Right lobe of liver (tissue), 6 donors: ENCODE results near the gene SRGN. TPM values are rescaled to one million over a fixed set of nuclear protein-coding genes. Genes with fewer than 3 reads are reported as not detected.
"Not testable (repeated sequence)": the region's sequence is repeated elsewhere in the genome, so short reads cannot be mapped to it uniquely, and the experiment has no call there.

Source experiments
- ATAC-seq, 4 donors: fragments of 200-7000 bp; cut with Tn5 transposase; one replicate each; pipeline ENCODE4 v1.9.1; 2020; ENCODE audit warnings: mild to moderate bottlenecking in 4 of 4, moderate library complexity in 4 of 4
- DNase-seq, 3 donors: peaks; one replicate each; pipeline ENCODE4 v3.0.0-alpha.2; 2020
- H3K27ac ChIP-seq, 3 donors: fragments of 200-600 bp; one replicate each; pipeline ENCODE4 v1.8.0; 2022
- H3K27me3 ChIP-seq, 2 donors: fragments of 200-600 bp; one replicate each; pipeline ENCODE4 v1.8.0; 2022
- H3K36me3 ChIP-seq, 4 donors: fragments of 200-600 bp; sonication (generic) in 1 of 4; one replicate each; pipeline versions ENCODE4 v1.5.1 to v1.8.0; 2017 to 2022; ENCODE audit warnings: control low read depth in 1 of 4
- H3K4me1 ChIP-seq, 4 donors: fragments of 200-600 bp; sonication (generic) in 1 of 4; one replicate each; pipeline versions ENCODE4 v1.5.1 to v1.8.0; 2017 to 2022; ENCODE audit warnings: control low read depth in 1 of 4
- H3K4me3 ChIP-seq, 3 donors: fragments of 200-600 bp; one replicate each; pipeline ENCODE4 v1.8.0; 2022
- H3K9me3 ChIP-seq, 4 donors: fragments of 200-600 bp; sonication (generic) in 1 of 4; one replicate each; pipeline versions ENCODE4 v1.5.1 to v1.8.0; 2017 to 2022; ENCODE audit warnings: control low read depth in 1 of 4
- POLR2A ChIP-seq: fragments of 450-650 bp; IDR thresholded peaks from one replicate; pipeline ENCODE4 v1.6.1; 2017; ENCODE audit warnings: antibody characterized with exemption, mild to moderate bottlenecking
- WGBS: methylation state at CpG from one replicate; pipeline ENCODE4 v1.1.6; 2018; ENCODE audit warnings: low coverage, low lambda C conversion rate; ENCODE audit not compliant: insufficient coverage; ENCODE audit errors: missing lambda C conversion rate; 5-methylcytosine and 5-hydroxymethylcytosine counted together
- intact Hi-C, 2 donors: fragments of 100-400 bp; cut with DNase I; formaldehyde crosslinking; loops; one replicate each; pipeline versions ENCODE4 v1.11.2 to v1.14.1; 2022
- long read RNA-seq: library from polyadenylated mRNA; unstranded; transcript quantifications from one replicate; pipeline ENCODE4 v2.0.0, GENCODE V29; 2019
- total RNA-seq, 6 experiments: library from RNA; depleted of rRNA in 2 of 6; stranded (reverse); fragments of >200 nt in 2 of 6; fragmentation: NEBNext Ultra II Directional in 3 of 6; extraction: Animal tissue kit (Norgen Biotek cat#: 25700) in 3 of 6; gene quantifications; one replicate each; pipeline versions ENCODE4 v1.1.0 to v1.2.4, GENCODE V29; 2016 to 2023
- TF ChIP-seq, protein P1 (sequence below), 4 donors: fragments of 200-600 bp in 3 of 4; fragments of 450-650 bp in 1 of 4; IDR thresholded peaks; one replicate each; pipeline versions ENCODE4 v1.5.1 to v1.8.0; 2016 to 2022; ENCODE audit warnings: antibody characterized with exemption in 4 of 4, mild to moderate bottlenecking in 2 of 4
- donor health status: DM: no; HTN: yes; CAD: no.
- donor health status: DM: no; HTN: no; CAD: no.
- donor health status: DM: no; HTN: no; CAD: no.
- donor health status: DM: no; HTN: yes; CAD: no.
- donor health status: DM: no; HTN: yes; CAD: no.

SRGN gene
- 10 to 100 TPM; 20.0 to 95.1 (median 31.9) TPM for total RNA-seq
- long read RNA-seq, transcript SRGN-201 (3 exons, 1,208 nt), result major isoform, 10 of 10 reads
- long read RNA-seq, partial matches to known transcripts, result 0 of 10 reads
- long read RNA-seq, other reads (novel, unspliced or antisense), result 0 of 10 reads

- intact Hi-C loops, result no loop called here
- 30% methylated on average over 10 of the region's 10 CpGs for WGBS
- Histone ChIP-seq H3K36me3 (no peaks in the 10 kb centered on the region), H3K4me1 (no peaks in the 10 kb centered on the region), H3K4me3 (peak within 1 kb of the TSS; percentile 16 to 46 (median 37)), H3K27me3 (no peaks in the 10 kb centered on the region), H3K27ac (peak within 1 kb of the TSS; percentile 67 to 94 (median 77)), H3K9me3 (no peaks in the 10 kb centered on the region)
- ATAC-seq, result peak; percentile 67 to 72 (median 70)
- TF ChIP-seq, protein P1, sequence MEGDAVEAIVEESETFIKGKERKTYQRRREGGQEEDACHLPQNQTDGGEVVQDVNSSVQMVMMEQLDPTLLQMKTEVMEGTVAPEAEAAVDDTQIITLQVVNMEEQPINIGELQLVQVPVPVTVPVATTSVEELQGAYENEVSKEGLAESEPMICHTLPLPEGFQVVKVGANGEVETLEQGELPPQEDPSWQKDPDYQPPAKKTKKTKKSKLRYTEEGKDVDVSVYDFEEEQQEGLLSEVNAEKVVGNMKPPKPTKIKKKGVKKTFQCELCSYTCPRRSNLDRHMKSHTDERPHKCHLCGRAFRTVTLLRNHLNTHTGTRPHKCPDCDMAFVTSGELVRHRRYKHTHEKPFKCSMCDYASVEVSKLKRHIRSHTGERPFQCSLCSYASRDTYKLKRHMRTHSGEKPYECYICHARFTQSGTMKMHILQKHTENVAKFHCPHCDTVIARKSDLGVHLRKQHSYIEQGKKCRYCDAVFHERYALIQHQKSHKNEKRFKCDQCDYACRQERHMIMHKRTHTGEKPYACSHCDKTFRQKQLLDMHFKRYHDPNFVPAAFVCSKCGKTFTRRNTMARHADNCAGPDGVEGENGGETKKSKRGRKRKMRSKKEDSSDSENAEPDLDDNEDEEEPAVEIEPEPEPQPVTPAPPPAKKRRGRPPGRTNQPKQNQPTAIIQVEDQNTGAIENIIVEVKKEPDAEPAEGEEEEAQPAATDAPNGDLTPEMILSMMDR (IDR thresholded peaks at IDR 0.05), result no peak
- peak; percentile 93 for TF ChIP-seq POLR2A
- peak in 2 of 3 donors; percentile 35 to 65 for DNase-seq
These were observed at the start of gene SRGN for GRCh38 chr10:69087590-69088470. TSS of gene SRGN (plus strand) at chr10:69088103. CDS start at chr10:69088158, 55 bp downstream.

GRCh38 chr10:69040904-69041303, 47.0 kb upstream of the SRGN start:
- DNase-seq, H3K4me1 ChIP-seq, H3K27ac ChIP-seq, H3K36me3 ChIP-seq, H3K4me3 ChIP-seq, intact Hi-C loops, H3K27me3 ChIP-seq, ATAC-seq, H3K9me3 ChIP-seq: not testable (repeated sequence)
- WGBS, result 59% methylated on average over 4 of the region's 5 CpGs

DNA sequence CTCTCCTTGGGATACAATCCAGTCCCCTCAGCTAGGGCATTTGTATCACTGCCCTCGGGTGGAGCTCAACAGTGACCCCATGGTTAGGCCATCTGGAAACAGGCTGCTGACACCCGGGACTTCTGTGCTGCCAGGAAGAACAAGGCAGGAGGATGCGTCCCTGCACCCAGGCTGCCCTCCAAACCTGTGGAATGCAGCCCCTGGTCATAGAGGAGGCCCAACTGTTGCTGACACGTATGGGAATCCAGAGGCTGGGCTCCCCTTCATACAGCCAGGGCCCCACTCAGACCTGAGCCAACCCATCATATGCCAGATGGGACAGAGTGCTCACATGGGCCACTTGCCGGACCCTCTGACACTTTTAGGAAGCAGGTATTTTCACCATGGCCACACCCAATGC, 45.5 kb upstream of the SRGN start:
- Histone ChIP-seq H3K36me3 (no peaks in the 10 kb centered on the region), H3K27ac (no peak overlapping the region), H3K27me3 (no peaks in the 10 kb centered on the region), H3K4me1 (no peaks in the 10 kb centered on the region), H3K9me3 (no peaks in the 10 kb centered on the region), H3K4me3 (no peak overlapping the region)
- ATAC-seq, result no peak
- intact Hi-C loops, result no loop called here
- no peak for TF ChIP-seq POLR2A
- TF ChIP-seq, protein P1 (IDR thresholded peaks at IDR 0.05), result no peak
- no peak for DNase-seq
- WGBS, result no CpG with 5 or more reads among the region's 5 CpGs

DNA sequence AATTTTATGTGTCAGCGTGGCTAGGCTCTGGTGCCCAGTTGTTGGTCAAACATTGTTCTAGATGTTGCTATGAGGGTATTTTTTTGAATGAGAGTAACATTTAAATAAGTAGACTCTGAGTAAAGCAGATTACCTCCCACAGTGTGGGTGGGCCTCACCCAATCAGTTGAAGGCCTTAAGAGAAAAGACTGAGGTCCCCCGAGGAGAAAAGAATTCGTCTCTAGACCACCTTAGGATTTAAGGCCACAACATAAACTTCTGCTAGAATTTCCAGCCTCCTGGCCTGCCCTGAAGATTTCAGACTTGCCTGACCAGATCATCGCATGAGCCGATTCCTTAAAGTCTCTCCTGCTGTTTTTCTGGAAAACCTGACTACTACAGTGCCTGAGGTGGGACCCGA, 45.1 kb upstream of the SRGN start:
- intact Hi-C loops, result no loop called here
- no peak overlapping the region for H3K27ac ChIP-seq
- no peaks in the 10 kb centered on the region for H3K27me3 ChIP-seq
- TF ChIP-seq POLR2A, result no peak
- TF ChIP-seq, protein P1 (IDR thresholded peaks at IDR 0.05), result no peak
- no peak overlapping the region for H3K4me3 ChIP-seq
- ATAC-seq (no peak), DNase-seq (no peak)
- no peaks in the 10 kb centered on the region for H3K9me3 ChIP-seq
- WGBS, result 92% methylated on average over 5 of the region's 6 CpGs
- H3K36me3 ChIP-seq, result no peaks in the 10 kb centered on the region
- no peaks in the 10 kb centered on the region for H3K4me1 ChIP-seq

DNA sequence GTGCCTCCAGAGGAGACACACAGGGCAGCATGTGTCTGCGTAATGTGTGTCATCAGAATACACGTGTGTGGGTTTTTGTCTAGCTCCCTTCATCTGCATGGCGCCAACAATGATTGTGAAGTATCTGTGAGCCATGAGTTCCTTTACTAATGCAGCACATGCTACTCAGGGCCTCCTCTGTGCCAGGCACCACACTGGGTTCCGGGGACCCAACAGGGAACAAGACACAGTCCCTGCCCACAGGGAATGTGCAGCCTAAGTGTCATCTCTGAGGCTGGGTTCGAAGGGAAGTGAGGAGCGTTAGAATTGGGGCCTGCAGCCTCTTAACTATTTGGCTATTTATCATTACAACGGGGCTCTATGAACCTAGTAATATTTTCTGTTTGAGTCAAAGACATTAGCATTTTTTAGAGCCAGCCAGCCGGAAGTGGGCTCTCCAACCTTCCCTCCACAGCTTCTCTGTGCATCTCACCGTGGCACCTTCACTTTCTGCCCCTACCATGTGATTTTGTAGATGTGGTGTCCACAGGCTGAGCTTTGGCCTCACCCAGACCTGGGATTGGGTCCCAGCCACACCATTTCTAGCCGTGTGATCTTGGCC, 43.9 kb upstream of the SRGN start:
- H3K27ac ChIP-seq, result peak overlapping the region in 2 of 3 donors; percentile 43 to 62
- no peak overlapping the region for H3K4me3 ChIP-seq
- no peaks in the 10 kb centered on the region for H3K4me1 ChIP-seq
- ATAC-seq (no peak), DNase-seq (no peak)
- TF ChIP-seq POLR2A, result no peak
- TF ChIP-seq, protein P1 (IDR thresholded peaks at IDR 0.05), result no peak
- H3K36me3 ChIP-seq, result no peaks in the 10 kb centered on the region
- H3K27me3 ChIP-seq, result no peaks in the 10 kb centered on the region
- 52% methylated on average over 10 of the region's 10 CpGs for WGBS
- intact Hi-C loops, result no loop called here
- no peaks in the 10 kb centered on the region for H3K9me3 ChIP-seq
